GM12872 (cell line): Measurements from ENCODE around the gene PKN1.

ENCODE experiments used
- CTCF ChIP-seq: IDR thresholded peaks from 3 replicates; pipeline ENCODE4 v1.5.1; 2011; ENCODE audit warnings: low read depth, mild to moderate bottlenecking, low read length, moderate library complexity; ENCODE audit not compliant: insufficient read depth

The PKN1 gene

GRCh38 chr19:14482172-14482941 lies 49.3 kb downstream of the PKN1 start:
- TF ChIP-seq CTCF, result no peak

- no peak for TF ChIP-seq CTCF
These were observed 54.4 kb downstream of the PKN1 start for GRCh38 chr19:14487370-14488125.

GRCh38 chr19:14492756-14493337 lies 59.7 kb downstream of the PKN1 start:
- no peak for TF ChIP-seq CTCF

- no peak for TF ChIP-seq CTCF
These were observed 61.3 kb downstream of the PKN1 start for GRCh38 chr19:14494411-14494810.

GRCh38 chr19:14494910-14495671 lies 62.0 kb downstream of the PKN1 start:
- TF ChIP-seq CTCF, result no peak

- TF ChIP-seq CTCF, result no peak
These were observed 62.5 kb downstream of the PKN1 start for GRCh38 chr19:14495672-14496028.
